ENCODE data around the gene TPSG1. TPM values are rescaled to one million over a fixed set of nuclear protein-coding genes. Genes with fewer than 3 reads are reported as not detected.

The TPSG1 gene
- total RNA-seq, 1 experiment from 2014 or later: not detected

GRCh38 chr16:1257561-1258224 is 32.6 kb upstream of the TPSG1 start:
- Histone ChIP-seq H3K79me1 (ENCODE audit: insufficient read depth, low read depth, low read length, poor library complexity, severe bottlenecking) (no peaks in the 10 kb centered on the region), H3K4me2 (ENCODE audit: insufficient read depth, insufficient read length, low read length) (no peak overlapping the region), H4K5ac (ENCODE audit: insufficient read length, low read depth, low read length) (no peak overlapping the region), H3K14ac (ENCODE audit: insufficient read depth, low read length) (no peak overlapping the region), H3K79me2 (ENCODE audit: insufficient read depth, low read length) (no peaks in the 10 kb centered on the region), H2BK120ac (ENCODE audit: low read depth, low read length, poor library complexity, severe bottlenecking) (no peak overlapping the region), H3K4ac (ENCODE audit: low read depth, low read length) (no peak overlapping the region), H3K27me3 (ENCODE audit: insufficient read depth, low read length) (no peaks in the 10 kb centered on the region), H3K23ac (ENCODE audit: insufficient read length, low read depth, low read length) (no peak overlapping the region), H3K27ac (ENCODE audit: insufficient read length, low read depth, low read length) (no peak overlapping the region), H2BK5ac (ENCODE audit: insufficient read length, low read length) (no peak overlapping the region), H2BK15ac (ENCODE audit: low read depth, low read length) (no peak overlapping the region), H3T11ph (ENCODE audit: low read length) (no peak overlapping the region), H2AK5ac (ENCODE audit: insufficient read length, low read length) (no peak overlapping the region), H2AFZ (ENCODE audit: low read length) (no peak overlapping the region), H4K20me1 (ENCODE audit: control insufficient read depth, insufficient read depth, insufficient read length) (no peaks in the 10 kb centered on the region), H2BK20ac (ENCODE audit: low read depth, low read length, poor library complexity, severe bottlenecking) (no peak overlapping the region), H3K23me2 (ENCODE audit: insufficient read length, low read depth, low read length, poor library complexity, severe bottlenecking) (no peaks in the 10 kb centered on the region), H4K8ac (replicated peaks; ENCODE audit: insufficient read length, low read depth, low read length) (no peak overlapping the region), H2BK12ac (ENCODE audit: insufficient read length, low read depth, low read length) (no peak overlapping the region), H3K4me1 (ENCODE audit: insufficient read depth, low read length) (no peaks in the 10 kb centered on the region), H3K9ac (ENCODE audit: extremely low read depth, insufficient read length, low read length) (no peak overlapping the region), H3K9me3 (ENCODE audit: control insufficient read depth, low read depth, low read length) (no peaks in the 10 kb centered on the region), H3K56ac (ENCODE audit: insufficient read length, low read depth, low read length) (no peak overlapping the region), H4K91ac (ENCODE audit: insufficient read length, low read depth, low read length) (no peak overlapping the region), H3K18ac (ENCODE audit: insufficient read length, low read depth, low read length) (no peak overlapping the region)
- no peak for DNase-seq
- no peak overlapping the region for H3K4me3 Mint-ChIP-seq
- TF ChIP-seq CTCF (conservative IDR thresholded peaks at IDR 0.05): no peak
- peaks cover 35% of the 10 kb centered on the region for H3K27me3 Mint-ChIP-seq (ENCODE audit: low read depth)
- WGBS (ENCODE audit: extremely low coverage, insufficient read length, low lambda C conversion rate): no CpG with 5 or more reads among the region's 34 CpGs
- H3K9me3 Mint-ChIP-seq: no peaks in the 10 kb centered on the region
- no peak overlapping the region for H3K27ac Mint-ChIP-seq
- peaks cover 0 to 11% of the 10 kb centered on the region in 2 experiments; a peak in 3 of 4 replicates for H3K4me1 Mint-ChIP-seq
- H3K36me3 Mint-ChIP-seq (ENCODE audit: insufficient read depth in 1 of 3, low read depth in 3 of 3): no peaks in the 10 kb centered on the region

Measured in H9 (cell line).